GM21447 (cell line): ENCODE results near the gene EGLN1.

Source experiments
- ATAC-seq: cut with Tn5 transposase; IDR thresholded peaks from one replicate; pipeline ENCODE4 v1.9.1; 2021; ENCODE audit not compliant: unreplicated experiment

The EGLN1 gene

GRCh38 chr1:231334079-231334666, 87.9 kb downstream of the EGLN1 start:
- no peak for ATAC-seq

DNA sequence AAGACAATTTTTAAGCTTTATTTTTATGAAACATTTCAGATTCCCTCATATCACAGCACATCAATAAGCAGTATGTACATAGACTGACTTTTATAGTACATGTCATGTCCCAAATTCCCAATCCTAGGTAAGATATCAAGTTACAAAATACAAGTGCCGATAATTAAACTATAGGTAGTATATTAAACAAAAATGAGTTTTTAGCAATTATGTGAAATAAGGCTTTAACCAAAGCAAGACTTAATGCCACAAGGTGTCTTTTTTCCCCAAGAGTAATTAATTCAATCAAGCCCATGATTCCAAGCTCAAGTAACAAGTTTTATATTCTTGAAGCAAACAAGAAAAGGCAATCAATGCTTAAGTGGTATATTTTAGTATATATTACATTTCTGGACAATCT, 89.3 kb downstream of the EGLN1 start:
- no peak for ATAC-seq

DNA sequence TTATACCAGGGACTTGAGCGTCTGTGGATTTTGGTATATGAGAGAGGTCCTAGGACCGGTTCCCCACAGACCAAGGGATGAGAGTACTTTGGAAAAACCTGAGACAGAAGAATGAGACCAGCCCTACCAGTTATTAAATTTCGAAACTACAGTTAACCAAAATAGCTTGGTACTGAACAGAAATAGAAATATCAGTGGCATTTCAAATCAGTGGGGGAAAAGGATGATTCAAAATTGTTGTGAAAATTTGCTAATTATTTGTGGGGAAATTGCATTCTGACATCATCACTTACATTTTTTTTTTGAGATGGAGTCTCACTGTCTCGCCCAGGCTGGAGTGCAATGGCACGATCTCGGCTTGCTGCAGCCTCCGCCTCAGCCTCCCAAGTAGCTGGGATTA, 92.6 kb downstream of the EGLN1 start:
- ATAC-seq, result no peak

DNA sequence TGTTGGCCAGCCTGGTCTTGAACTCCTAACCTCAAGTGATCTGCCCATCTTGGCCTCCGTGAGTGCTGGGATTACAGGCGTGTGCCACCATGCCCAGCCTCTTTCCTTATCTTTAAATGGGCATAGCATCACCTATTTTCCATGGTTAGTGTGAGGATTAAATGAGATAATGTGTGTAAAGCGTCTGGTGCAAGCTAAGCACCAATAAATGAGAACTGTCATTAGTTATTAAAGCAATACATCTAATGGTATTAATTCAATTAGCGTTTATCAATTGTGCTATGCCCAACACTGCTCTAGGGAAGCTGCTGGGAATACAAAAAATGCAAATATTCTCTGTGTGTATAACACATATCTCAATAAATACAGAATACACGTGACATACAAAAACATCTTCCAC, 94.5 kb downstream of the EGLN1 start:
- no peak for ATAC-seq

GRCh38 chr1:231326248-231326647, 95.8 kb downstream of the EGLN1 start:
- ATAC-seq, result no peak

DNA sequence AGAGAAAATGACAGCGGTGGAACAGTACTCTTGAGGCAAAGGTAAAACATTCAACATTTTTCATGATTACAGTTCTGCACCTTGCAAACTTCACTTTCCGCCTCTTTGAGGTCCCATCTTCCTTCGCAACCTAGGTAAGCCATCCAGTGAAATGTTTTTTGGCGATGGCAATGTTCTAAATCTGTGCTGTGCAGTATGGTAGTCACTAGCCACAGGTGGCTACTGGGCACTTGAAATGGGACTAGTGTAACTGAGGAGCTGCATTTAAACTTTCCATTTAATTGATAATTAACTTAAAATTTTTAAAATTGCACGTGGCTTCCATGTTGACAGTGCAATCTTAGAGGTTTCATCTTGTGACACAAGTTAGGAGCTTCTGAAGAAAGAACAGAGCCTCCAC, 97.4 kb downstream of the EGLN1 start:
- no peak for ATAC-seq

DNA sequence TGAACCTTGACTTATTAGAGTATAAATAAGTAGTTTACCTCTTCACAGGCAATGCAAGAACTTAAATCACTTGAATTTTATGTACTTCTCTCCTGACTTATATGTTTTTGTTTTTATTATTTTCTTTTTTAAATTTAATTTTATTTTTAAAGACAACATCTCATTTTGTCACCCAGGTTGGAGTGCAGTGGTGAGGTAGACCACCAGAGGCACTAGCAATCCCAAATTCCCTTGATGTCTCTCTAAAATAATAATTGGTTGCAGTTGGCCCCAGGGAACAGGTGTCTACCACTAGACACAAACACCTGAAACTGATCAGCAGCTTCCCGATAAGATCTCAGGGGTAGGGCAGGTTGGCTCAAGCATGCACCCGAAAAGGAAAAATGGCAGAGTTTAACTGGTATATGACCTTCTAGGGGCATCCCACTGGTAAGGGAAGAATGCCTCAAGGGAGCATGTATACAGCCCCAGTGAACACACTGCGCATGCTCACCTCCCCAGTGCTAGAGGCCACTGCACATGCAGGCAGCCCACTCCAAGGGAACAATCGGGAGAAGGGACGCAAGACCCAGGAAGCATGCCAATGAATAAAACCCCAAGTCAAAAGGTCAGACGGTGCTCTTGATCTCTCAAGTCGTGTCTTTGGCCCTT, 99.1 kb downstream of the EGLN1 start:
- ATAC-seq, result no peak

- no peak for ATAC-seq
Observed at GRCh38 chr1:231319080-231319479, 103.0 kb downstream of the EGLN1 start.

GRCh38 chr1:231318568-231318967, 103.5 kb downstream of the EGLN1 start:
- no peak for ATAC-seq

DNA sequence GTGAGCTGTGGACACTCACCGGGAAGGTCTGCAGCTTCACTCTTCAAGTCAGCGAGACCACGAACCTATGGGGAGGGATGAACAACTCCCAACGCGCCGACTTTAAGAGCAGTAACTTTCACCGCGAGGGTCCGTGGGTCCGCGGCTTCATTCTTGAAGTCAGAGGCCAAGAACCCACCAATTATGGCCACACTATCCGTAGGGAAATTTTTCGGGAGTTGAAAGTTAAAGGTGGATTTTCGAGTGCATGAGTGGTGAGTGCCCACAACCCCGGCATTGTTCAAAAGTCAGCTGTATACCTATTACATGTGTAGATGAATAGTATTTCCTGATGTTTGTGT, 104.1 kb downstream of the EGLN1 start:
- no peak for ATAC-seq

DNA sequence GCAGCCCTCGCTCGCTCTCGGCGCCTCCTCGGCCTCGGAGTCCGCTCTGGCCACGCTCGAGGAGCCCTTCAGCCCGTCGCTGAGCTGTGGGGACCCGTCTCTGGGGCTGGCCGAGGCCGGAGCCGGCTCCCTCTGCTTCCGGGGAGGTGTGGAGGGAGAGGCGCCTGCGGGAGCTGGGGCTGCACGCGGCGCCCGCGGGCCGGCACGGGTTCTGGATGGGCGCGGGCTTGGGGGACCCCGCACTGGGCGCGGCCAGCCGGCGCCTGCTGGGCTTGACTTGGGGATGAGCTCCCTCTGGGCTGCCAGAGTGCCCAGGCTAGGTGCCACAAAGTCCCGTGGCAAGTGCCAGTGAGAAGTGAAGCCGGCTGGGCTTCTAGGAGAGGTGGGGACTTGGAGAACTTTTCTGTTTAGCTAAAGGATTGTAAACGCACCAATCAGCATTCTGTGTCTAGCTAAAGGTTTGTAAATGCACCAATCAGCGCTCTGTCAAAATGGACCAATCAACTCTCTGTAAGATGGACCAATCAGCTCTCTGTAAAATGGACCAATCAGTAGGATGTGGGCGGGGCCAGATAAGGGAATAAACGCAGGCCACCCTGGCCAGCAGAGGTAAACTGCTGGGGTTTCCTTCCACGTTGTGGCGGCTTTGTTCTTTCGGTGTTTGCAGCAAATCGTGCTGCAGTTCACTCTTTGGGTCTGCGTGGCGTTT, 104.6 kb downstream of the EGLN1 start:
- ATAC-seq, result no peak

DNA sequence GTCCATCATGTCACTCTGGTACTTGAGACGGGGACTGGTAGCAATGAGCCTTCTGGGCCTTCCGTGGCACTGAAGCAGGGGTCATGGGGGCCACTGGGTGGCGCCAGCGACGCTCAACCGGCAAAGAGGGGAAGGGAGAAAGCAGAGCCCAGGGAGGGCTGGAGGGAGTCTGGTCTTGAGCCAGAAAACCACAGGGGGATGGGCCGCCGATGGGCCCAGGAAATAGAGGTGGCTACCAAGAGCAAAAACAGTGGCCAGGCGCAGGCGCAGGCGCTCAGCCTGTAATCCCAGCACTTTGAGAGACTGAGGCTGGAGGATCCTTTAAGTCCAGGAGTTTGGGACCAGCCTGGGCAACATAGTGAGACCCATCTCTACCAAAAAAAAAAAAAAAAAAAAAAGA, 106.2 kb downstream of the EGLN1 start:
- peak; percentile 73 for ATAC-seq
